ENCODE measurements around the gene KANTR.
"Not testable (repeated sequence)": the region's sequence is repeated elsewhere in the genome, so short reads cannot be mapped to it uniquely, and the experiment has no call there.

The KANTR gene

GRCh38 chrX:53156207-53156596, 62.3 kb downstream of the KANTR start:
- DNase-seq (ENCODE audit: low spot score) = no peak
- ChIA-PET CTCF (no interaction called here), POLR2A (ENCODE audit: low non-redundant PET) (no interaction called here)
- H3K27ac ChIP-seq = no peak overlapping the region
- TF ChIP-seq, protein P1, sequence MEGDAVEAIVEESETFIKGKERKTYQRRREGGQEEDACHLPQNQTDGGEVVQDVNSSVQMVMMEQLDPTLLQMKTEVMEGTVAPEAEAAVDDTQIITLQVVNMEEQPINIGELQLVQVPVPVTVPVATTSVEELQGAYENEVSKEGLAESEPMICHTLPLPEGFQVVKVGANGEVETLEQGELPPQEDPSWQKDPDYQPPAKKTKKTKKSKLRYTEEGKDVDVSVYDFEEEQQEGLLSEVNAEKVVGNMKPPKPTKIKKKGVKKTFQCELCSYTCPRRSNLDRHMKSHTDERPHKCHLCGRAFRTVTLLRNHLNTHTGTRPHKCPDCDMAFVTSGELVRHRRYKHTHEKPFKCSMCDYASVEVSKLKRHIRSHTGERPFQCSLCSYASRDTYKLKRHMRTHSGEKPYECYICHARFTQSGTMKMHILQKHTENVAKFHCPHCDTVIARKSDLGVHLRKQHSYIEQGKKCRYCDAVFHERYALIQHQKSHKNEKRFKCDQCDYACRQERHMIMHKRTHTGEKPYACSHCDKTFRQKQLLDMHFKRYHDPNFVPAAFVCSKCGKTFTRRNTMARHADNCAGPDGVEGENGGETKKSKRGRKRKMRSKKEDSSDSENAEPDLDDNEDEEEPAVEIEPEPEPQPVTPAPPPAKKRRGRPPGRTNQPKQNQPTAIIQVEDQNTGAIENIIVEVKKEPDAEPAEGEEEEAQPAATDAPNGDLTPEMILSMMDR (conservative IDR thresholded peaks at IDR 0.05; ENCODE audit: low read depth) = no peak

- CTCF ChIA-PET = no interaction called here
- no peak for DNase-seq (ENCODE audit: low spot score)
- TF ChIP-seq, protein P1 (conservative IDR thresholded peaks at IDR 0.05; ENCODE audit: low read depth) = no peak
- POLR2A ChIA-PET (ENCODE audit: low non-redundant PET) = no interaction called here
- no peak overlapping the region for H3K27ac ChIP-seq
These were observed 65.2 kb downstream of the KANTR start for GRCh38 chrX:53159184-53159583.

GRCh38 chrX:53160297-53160983, 66.5 kb downstream of the KANTR start:
- CTCF ChIA-PET = interaction anchor here (0.5 kb wide), 1 partner anchor 51 kb away, joined by 4 read pairs; no protein-coding TSS in a partner anchor

DNA sequence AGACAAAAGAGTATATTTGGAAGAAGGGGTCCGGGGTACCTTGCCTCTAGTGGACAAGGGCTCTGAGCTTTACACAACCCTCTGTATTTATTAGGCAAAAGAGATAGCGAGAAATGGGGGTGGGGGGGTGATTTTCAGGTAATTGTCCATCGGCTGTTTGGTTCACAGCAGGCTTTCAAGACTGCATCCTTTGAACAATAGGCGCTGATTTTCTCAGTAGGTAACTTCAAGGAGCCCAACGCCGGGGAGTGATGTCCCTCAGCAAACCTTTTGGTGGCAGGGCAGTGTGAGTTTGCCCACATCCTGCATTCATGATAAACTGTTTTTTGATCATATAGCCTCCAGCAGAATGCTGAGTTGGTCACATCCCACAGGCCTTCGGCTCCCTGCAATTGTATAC, 69.5 kb downstream of the KANTR start:
- no peak overlapping the region for H3K27ac ChIP-seq
- ChIA-PET POLR2A (ENCODE audit: low non-redundant PET) (no interaction called here), CTCF (no interaction called here)
- DNase-seq (ENCODE audit: low spot score) = no peak
- TF ChIP-seq, protein P1 (conservative IDR thresholded peaks at IDR 0.05; ENCODE audit: low read depth) = no peak

More at GRCh38 chrX:53160297-53160983, 66.5 kb downstream of the KANTR start:
- no peak for DNase-seq (ENCODE audit: low spot score)
- TF ChIP-seq, protein P1 (conservative IDR thresholded peaks at IDR 0.05; ENCODE audit: low read depth) = no peak
- no peak overlapping the region for H3K27ac ChIP-seq
- POLR2A ChIA-PET (ENCODE audit: low non-redundant PET) = no interaction called here

GRCh38 chrX:53164566-53164965, 70.6 kb downstream of the KANTR start:
- H3K27ac ChIP-seq; CTCF ChIA-PET; DNase-seq (ENCODE audit: low spot score); POLR2A ChIA-PET (ENCODE audit: low non-redundant PET): not testable (repeated sequence)

DNA sequence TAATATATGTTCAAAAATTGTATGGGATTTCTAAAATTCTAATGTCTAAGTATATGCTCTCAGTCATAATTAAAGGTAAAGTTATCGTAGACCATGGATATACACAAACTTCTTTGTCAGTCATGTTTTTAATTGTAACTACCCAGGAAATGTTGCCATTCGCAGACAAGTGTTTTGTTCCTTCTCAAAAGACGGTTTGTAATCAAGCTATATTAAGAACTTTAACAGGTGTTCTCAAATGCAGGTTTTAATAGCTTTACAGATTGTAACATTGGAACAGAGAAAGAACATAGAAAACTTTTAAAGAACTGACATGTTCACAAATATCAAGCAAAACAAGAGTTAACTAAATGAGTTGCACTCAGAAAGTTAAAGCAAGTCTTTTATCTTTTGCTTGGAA, 72.2 kb downstream of the KANTR start:
- POLR2A ChIA-PET (ENCODE audit: low non-redundant PET) = no interaction called here
- CTCF ChIA-PET = no interaction called here
- TF ChIP-seq, protein P1 (conservative IDR thresholded peaks at IDR 0.05; ENCODE audit: low read depth) = no peak
- no peak overlapping the region for H3K27ac ChIP-seq
- no peak for DNase-seq (ENCODE audit: low spot score)

- TF ChIP-seq, protein P1 (conservative IDR thresholded peaks at IDR 0.05; ENCODE audit: low read depth) = no peak
- no peak for DNase-seq (ENCODE audit: low spot score)
- H3K27ac ChIP-seq = no peak overlapping the region
- CTCF ChIA-PET = no interaction called here
- POLR2A ChIA-PET (ENCODE audit: low non-redundant PET) = no interaction called here
These were observed 77.4 kb downstream of the KANTR start for GRCh38 chrX:53171356-53171755.
